ENCODE results near the gene GALNT17.

Gene GALNT17

DNA sequence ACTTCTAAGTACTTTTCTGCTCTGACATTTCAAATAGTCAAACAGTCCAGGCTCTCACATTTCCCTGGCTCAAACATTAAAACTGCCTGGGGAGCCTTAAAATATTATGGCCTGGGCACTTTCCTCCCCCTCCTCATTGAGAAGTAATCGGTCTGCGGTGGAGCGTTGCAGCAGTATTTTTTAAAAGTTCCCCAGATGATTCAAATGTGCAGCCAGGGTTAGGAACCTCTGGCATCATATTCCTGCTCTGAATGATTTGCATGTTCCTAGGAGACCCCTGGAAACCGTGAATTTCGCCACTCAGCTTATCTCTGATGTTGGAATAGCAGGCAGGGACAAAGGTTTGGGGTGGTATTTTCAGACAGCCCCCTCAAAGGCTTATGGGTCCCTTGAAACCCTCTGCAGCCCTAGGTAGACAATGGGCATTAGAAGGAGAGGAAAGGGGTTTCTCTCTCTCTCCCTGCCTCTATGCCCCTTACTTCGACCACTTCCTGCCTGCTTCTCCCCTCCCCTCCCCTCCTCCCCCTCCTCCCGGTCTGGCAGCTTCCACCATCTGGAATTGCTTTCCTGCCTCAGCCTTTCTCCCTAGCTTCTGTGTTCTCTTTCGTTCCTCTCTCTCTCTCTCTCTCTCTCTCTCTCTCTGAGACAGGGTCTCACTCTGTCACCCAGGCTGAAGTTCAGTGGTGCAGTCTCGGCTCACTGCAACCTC is 622.2 kb downstream of the GALNT17 start:
- H3K9ac ChIP-seq (ENCODE audit: insufficient read length, low read depth): no peak overlapping the region
- H3K36me3 ChIP-seq (ENCODE audit: insufficient read depth, insufficient read length, low read length): no peaks in the 10 kb centered on the region
- DNase-seq (ENCODE audit: low read depth, low spot score): no peak
- H3K4me1 ChIP-seq (ENCODE audit: insufficient read depth, insufficient read length): peaks cover 3% of the 10 kb centered on the region
- no peak for TF ChIP-seq ZNF274 (IDR thresholded peaks at IDR 0.05; ENCODE audit: low read depth, low read length)
- TF ChIP-seq SUZ12 (IDR thresholded peaks at IDR 0.05; ENCODE audit: extremely low read depth, insufficient read depth, insufficient read length): no peak
- no peak for TF ChIP-seq YY1 (IDR thresholded peaks at IDR 0.05; ENCODE audit: insufficient read depth, insufficient read length)
- no peak overlapping the region for H3K4me3 ChIP-seq (ENCODE audit: insufficient read length, low read depth)
- peaks cover 4% of the 10 kb centered on the region for H3K9me3 ChIP-seq (ENCODE audit: insufficient read depth, low read length)
- peaks cover 32% of the 10 kb centered on the region for H3K27me3 ChIP-seq (ENCODE audit: insufficient read depth, insufficient read length)

DNA sequence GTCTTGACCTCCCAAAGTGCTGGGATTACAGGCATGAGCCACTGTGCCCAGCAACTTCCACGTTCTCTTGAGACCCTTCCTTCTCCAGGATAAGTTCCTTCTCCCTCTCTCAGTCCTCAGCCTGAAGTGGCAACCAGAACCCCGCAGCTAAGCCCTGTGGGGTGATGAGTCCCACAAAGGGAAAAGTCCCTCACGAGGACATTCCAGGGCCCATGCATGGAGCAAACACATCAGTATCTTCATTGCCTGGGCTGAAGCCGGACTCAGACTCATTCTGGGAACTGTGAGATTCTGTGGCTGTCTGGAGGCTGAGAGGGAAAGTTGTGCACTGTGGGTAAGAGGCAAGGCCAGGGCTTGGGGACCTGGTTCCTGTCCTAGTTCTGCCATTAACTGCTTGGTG is 622.9 kb downstream of the GALNT17 start:
- no peaks in the 10 kb centered on the region for H3K9me3 ChIP-seq (ENCODE audit: insufficient read depth, low read length)
- H3K36me3 ChIP-seq (ENCODE audit: insufficient read depth, insufficient read length, low read length): no peaks in the 10 kb centered on the region
- no peak overlapping the region for H3K4me3 ChIP-seq (ENCODE audit: insufficient read length, low read depth)
- TF ChIP-seq YY1 (IDR thresholded peaks at IDR 0.05; ENCODE audit: insufficient read depth, insufficient read length) (no peak), SUZ12 (IDR thresholded peaks at IDR 0.05; ENCODE audit: extremely low read depth, insufficient read depth, insufficient read length) (no peak)
- H3K4me1 ChIP-seq (ENCODE audit: insufficient read depth, insufficient read length): peaks cover 3% of the 10 kb centered on the region
- peaks cover 32% of the 10 kb centered on the region for H3K27me3 ChIP-seq (ENCODE audit: insufficient read depth, insufficient read length)
- no peak for DNase-seq (ENCODE audit: low read depth, low spot score)
- H3K9ac ChIP-seq (ENCODE audit: insufficient read length, low read depth): no peak overlapping the region

DNA sequence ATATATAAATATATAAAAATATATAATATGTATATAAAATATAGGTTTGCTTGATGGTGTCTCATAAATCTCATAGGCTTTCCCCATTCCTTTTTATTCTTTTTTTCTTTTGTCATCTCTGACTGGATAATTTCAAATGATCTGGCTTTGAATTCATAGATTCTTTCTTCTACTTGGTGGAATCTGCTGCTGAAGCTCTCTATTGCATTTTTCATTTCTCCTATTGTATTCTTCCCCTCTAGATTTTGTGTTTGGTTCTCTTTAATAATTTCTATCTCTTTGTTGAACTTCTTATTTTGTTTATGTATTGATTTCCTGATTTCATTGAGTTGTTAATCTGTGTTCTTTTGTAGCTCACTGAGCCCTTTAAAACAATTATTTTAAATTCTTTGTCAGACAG is 629.4 kb downstream of the GALNT17 start:
- no peak overlapping the region for H3K9ac ChIP-seq (ENCODE audit: insufficient read length, low read depth)
- no peaks in the 10 kb centered on the region for H3K9me3 ChIP-seq (ENCODE audit: insufficient read depth, low read length)
- DNase-seq (ENCODE audit: low read depth, low spot score): no peak
- no peaks in the 10 kb centered on the region for H3K36me3 ChIP-seq (ENCODE audit: insufficient read depth, insufficient read length, low read length)
- no peak for TF ChIP-seq SUZ12 (IDR thresholded peaks at IDR 0.05; ENCODE audit: extremely low read depth, insufficient read depth, insufficient read length)
- H3K27me3 ChIP-seq (ENCODE audit: insufficient read depth, insufficient read length): no peaks in the 10 kb centered on the region
- no peaks in the 10 kb centered on the region for H3K4me1 ChIP-seq (ENCODE audit: insufficient read depth, insufficient read length)
- no peak overlapping the region for H3K4me3 ChIP-seq (ENCODE audit: insufficient read length, low read depth)
